ENCODE results near the gene IGSF21.

Gene IGSF21

DNA sequence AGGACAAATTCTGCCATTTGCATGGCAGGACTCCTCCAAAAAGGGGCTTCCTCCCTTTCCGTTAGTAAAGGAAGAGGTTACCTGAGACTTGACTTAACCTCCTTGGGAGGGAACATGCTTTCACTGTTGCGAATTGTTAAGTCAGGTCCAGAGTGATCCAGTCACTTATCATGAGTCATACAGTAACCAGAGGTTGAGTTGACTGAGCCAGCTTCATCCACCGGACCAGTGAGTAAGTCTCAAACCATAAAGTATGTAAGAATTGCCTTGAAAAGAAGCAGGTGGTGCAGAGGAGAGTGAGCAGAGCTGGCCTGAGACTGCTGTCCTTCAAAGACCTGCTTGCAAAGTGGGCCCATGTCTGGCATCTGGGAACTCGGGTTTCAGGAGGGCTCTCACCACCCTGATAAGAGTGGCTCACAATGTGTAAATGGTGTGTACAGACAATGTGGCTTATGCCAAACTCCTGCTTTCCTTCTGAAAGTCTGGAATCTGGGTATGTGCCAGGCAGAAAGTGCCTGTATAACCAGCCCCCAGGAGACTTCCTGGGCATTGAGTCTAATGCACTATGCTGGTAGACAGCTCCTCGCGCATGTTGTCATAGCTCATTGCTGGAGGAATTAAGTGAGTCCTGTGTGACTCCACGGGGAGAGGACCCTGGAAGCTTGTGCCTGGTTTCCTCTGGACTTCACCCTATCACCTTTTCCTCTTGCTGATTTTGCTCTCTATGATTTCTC is 288.8 kb downstream of the IGSF21 start:
- H3K4me1 ChIP-seq: no peaks in the 10 kb centered on the region
- no peaks in the 10 kb centered on the region for H3K36me3 ChIP-seq
- no peak for TF ChIP-seq Cebpa-rat (IDR thresholded peaks at IDR 0.05)
- no peak overlapping the region for H3K4me3 ChIP-seq
- no peaks in the 10 kb centered on the region for H3K27me3 ChIP-seq
- H3K9me3 ChIP-seq: no peaks in the 10 kb centered on the region
- no peaks in the 10 kb centered on the region for H4K20me1 ChIP-seq
- no peak overlapping the region for H3K9ac ChIP-seq
- H3K4me2 ChIP-seq: no peak overlapping the region
- H3K27ac ChIP-seq: no peak overlapping the region

DNA sequence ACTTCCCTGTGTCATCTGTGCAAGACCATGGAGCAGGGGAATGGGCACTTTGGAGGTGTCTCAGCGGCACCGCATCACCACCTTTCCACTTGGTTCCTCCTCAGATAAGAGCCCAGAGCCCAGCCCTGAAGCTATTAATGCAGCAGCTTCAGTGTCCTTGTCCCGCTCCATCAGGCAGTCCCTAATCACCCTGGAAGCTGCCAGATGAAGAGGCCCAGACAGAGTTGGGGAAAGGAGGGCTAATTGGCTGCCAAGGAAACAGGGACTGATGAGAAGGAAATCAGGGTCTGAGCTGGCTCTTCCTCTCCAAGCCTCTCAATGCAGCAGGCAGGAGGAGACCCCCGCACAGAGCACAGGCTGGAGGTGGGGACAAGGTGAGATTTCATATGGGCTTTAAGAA is 290.0 kb downstream of the IGSF21 start:
- H3K4me3 ChIP-seq: no peak overlapping the region
- H3K4me1 ChIP-seq: no peaks in the 10 kb centered on the region
- no peaks in the 10 kb centered on the region for H3K36me3 ChIP-seq
- H3K9ac ChIP-seq: no peak overlapping the region
- TF ChIP-seq Cebpa-rat (IDR thresholded peaks at IDR 0.05): no peak
- no peaks in the 10 kb centered on the region for H3K27me3 ChIP-seq
- no peak overlapping the region for H3K27ac ChIP-seq
- no peaks in the 10 kb centered on the region for H4K20me1 ChIP-seq
- H3K9me3 ChIP-seq: no peaks in the 10 kb centered on the region
- H3K4me2 ChIP-seq: no peak overlapping the region

DNA sequence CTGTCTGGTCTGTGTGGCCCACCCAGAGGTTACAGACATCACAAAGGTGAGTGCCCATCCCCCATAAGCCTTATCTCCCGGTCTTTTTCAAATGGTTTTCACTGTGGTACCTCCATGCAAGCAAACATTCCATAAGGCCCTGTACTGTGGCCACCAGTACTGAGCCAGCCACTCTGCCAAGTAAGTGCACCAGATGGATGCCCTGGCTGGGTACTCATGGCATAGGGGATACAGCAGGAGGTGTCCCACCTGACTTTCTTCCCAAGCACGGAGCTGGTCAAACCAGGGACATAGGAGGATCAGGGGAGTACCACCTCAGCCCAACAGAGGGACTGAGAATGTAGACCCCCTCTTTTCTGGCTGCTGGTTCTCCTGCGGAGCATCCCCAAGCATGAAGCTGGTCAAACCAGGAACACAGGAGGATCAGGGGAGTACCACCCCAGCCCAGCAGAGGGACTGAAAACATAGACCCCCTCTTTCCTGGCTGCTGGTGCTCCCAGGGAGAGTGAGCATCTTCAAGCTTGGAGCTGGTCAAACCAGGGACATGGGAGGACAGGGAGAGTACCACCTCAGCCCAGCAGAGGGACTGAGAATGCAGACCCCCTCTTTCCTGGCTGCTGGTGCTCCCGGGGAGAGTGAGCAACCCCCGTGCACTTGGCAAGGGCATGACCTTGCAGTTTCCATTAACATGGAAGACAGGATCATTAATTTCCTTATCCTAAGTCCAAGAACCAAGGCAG is 291.4 kb downstream of the IGSF21 start:
- no peak overlapping the region for H3K4me2 ChIP-seq
- H4K20me1 ChIP-seq: no peaks in the 10 kb centered on the region
- H3K4me3 ChIP-seq: no peak overlapping the region
- H3K9ac ChIP-seq: no peak overlapping the region
- H3K27ac ChIP-seq: no peak overlapping the region
- H3K4me1 ChIP-seq: no peaks in the 10 kb centered on the region
- no peaks in the 10 kb centered on the region for H3K36me3 ChIP-seq
- no peaks in the 10 kb centered on the region for H3K27me3 ChIP-seq
- no peaks in the 10 kb centered on the region for H3K9me3 ChIP-seq
- no peak for TF ChIP-seq Cebpa-rat (IDR thresholded peaks at IDR 0.05)

DNA sequence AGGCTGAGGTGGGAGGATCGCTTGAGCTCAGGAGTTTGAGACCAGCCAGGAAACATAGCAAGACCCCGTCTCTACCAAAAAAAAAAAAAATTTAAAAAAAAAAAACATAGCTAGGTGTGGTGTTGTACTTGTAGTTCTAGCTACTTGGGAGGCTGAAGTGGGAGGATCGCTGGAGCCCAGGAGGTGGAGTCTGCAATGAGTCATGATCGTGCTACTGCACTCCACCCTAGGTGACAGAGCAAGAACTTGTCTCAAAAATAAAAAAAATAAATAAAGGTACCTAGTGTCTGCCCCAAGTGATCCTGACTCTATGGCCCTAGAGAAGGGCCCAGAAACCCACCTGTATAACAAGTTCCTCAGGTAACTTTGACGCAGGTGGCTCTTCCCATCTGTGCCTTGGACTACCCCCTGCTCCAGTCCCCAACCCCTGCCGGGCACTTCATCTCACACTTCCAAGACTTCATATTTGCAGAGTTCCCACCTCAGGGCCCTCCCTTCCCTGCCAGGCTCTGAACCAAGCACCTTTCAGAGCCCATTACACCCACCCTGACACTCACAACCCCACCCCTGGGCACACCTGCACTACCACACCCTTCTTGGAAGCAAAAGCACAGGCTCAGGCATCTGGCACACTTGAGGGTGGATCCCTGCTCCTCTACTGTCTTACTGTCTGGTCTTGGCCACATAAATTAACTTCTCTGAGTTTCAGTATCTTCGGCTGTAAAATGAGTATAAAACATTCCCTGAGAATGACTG is 292.9 kb downstream of the IGSF21 start:
- no peak overlapping the region for H3K9ac ChIP-seq
- H3K36me3 ChIP-seq: no peaks in the 10 kb centered on the region
- TF ChIP-seq Cebpa-rat (IDR thresholded peaks at IDR 0.05): no peak
- no peak overlapping the region for H3K4me2 ChIP-seq
- no peak overlapping the region for H3K4me3 ChIP-seq
- no peak overlapping the region for H3K27ac ChIP-seq
- H3K9me3 ChIP-seq: no peaks in the 10 kb centered on the region
- H3K27me3 ChIP-seq: no peaks in the 10 kb centered on the region
- no peaks in the 10 kb centered on the region for H4K20me1 ChIP-seq
- no peaks in the 10 kb centered on the region for H3K4me1 ChIP-seq

GRCh38 chr1:18401921-18402320 is 294.3 kb downstream of the IGSF21 start:
- H4K20me1 ChIP-seq: no peaks in the 10 kb centered on the region
- H3K9me3 ChIP-seq: no peaks in the 10 kb centered on the region

DNA sequence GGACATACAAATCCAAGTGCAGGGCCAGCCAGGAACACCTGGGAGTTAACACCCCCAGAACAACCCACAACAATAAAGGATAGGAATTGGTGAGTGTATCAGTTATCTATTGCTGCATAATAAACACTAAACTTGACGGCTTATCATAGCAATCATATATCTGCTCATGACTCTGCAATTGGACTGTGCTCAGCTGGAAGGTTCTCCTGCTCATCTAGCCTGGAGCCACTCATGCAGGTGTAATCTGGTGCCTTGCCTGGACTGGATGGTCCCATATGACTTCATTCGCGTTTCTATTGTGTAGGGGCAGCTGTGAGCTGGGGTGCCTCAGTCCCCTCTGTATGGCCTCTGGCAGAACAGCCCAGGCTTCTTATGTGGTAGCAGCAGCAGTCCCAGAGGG is 296.9 kb downstream of the IGSF21 start:
- H3K4me2 ChIP-seq: no peak overlapping the region
- H3K27me3 ChIP-seq: no peaks in the 10 kb centered on the region
- no peak overlapping the region for H3K4me3 ChIP-seq
- H4K20me1 ChIP-seq: no peaks in the 10 kb centered on the region
- no peak overlapping the region for H3K27ac ChIP-seq
- no peak for TF ChIP-seq Cebpa-rat (IDR thresholded peaks at IDR 0.05)
- H3K36me3 ChIP-seq: no peaks in the 10 kb centered on the region
- H3K4me1 ChIP-seq: no peaks in the 10 kb centered on the region
- no peak overlapping the region for H3K9ac ChIP-seq
- H3K9me3 ChIP-seq: no peaks in the 10 kb centered on the region

More at GRCh38 chr1:18401921-18402320, 294.3 kb downstream of the IGSF21 start:
- Histone ChIP-seq H3K4me2 (no peak overlapping the region), H3K27ac (no peak overlapping the region), H3K4me3 (no peak overlapping the region), H3K27me3 (no peaks in the 10 kb centered on the region), H3K36me3 (no peaks in the 10 kb centered on the region), H3K9ac (no peak overlapping the region), H3K4me1 (no peaks in the 10 kb centered on the region)
- TF ChIP-seq Cebpa-rat (IDR thresholded peaks at IDR 0.05): no peak

GRCh38 chr1:18407166-18408045 is 299.8 kb downstream of the IGSF21 start:
- Histone ChIP-seq H3K27me3 (no peaks in the 10 kb centered on the region), H3K4me1 (no peaks in the 10 kb centered on the region), H3K4me3 (no peak overlapping the region), H3K4me2 (no peak overlapping the region), H4K20me1 (no peaks in the 10 kb centered on the region), H3K27ac (no peak overlapping the region), H3K36me3 (no peaks in the 10 kb centered on the region), H3K9ac (no peak overlapping the region), H3K9me3 (peaks cover 20% of the 10 kb centered on the region)
- TF ChIP-seq Cebpa-rat (IDR thresholded peaks at IDR 0.05): no peak

GRCh38 chr1:18408656-18409370 is 301.2 kb downstream of the IGSF21 start:
- no peaks in the 10 kb centered on the region for H3K27me3 ChIP-seq
- no peak overlapping the region for H3K9ac ChIP-seq
- no peak overlapping the region for H3K27ac ChIP-seq
- no peaks in the 10 kb centered on the region for H3K4me1 ChIP-seq
- H4K20me1 ChIP-seq: no peaks in the 10 kb centered on the region
- TF ChIP-seq Cebpa-rat (IDR thresholded peaks at IDR 0.05): no peak
- H3K36me3 ChIP-seq: no peaks in the 10 kb centered on the region
- H3K9me3 ChIP-seq: peaks cover 29% of the 10 kb centered on the region
- no peak overlapping the region for H3K4me2 ChIP-seq
- no peak overlapping the region for H3K4me3 ChIP-seq
